ENCODE data around the gene COX6B1.

- TF ChIP-seq CTCF (conservative IDR thresholded peaks at IDR 0.05) (no peak), ZFX (IDR thresholded peaks at IDR 0.05) (no peak)
Observed at GRCh38 chr19:35618857-35619256, 29.3 kb upstream of the COX6B1 start.
